GM19438 (cell line): Measurements from ENCODE around the gene ZNF630.
"Not testable (repeated sequence)": the region's sequence is repeated elsewhere in the genome, so short reads cannot be mapped to it uniquely, and the experiment has no call there.

Experiments
- ATAC-seq: cut with Tn5 transposase; IDR thresholded peaks from one replicate; pipeline ENCODE4 v1.9.1; 2021; ENCODE audit warnings: low read depth; ENCODE audit not compliant: unreplicated experiment

Gene ZNF630

GRCh38 chrX:48030641-48031173 is 40.7 kb downstream of the ZNF630 start:
- not testable (repeated sequence) for ATAC-seq

GRCh38 chrX:48030237-48030636 is 41.2 kb downstream of the ZNF630 start:
- ATAC-seq, result no peak

- ATAC-seq, result no peak
These were observed 43.3 kb downstream of the ZNF630 start for GRCh38 chrX:48028091-48028490.

GRCh38 chrX:48027545-48027944 is 43.9 kb downstream of the ZNF630 start:
- not testable (repeated sequence) for ATAC-seq

GRCh38 chrX:48025561-48025960 is 45.9 kb downstream of the ZNF630 start:
- no peak for ATAC-seq

- no peak for ATAC-seq
These were observed 48.7 kb downstream of the ZNF630 start for GRCh38 chrX:48022738-48023137.

GRCh38 chrX:48022100-48022499 is 49.3 kb downstream of the ZNF630 start:
- no peak for ATAC-seq

GRCh38 chrX:48021026-48021900 is 50.2 kb downstream of the ZNF630 start:
- ATAC-seq, result peak; percentile 63

GRCh38 chrX:48020472-48020871 is 51.0 kb downstream of the ZNF630 start:
- not testable (repeated sequence) for ATAC-seq

GRCh38 chrX:48019892-48020291 is 51.5 kb downstream of the ZNF630 start:
- not testable (repeated sequence) for ATAC-seq

- ATAC-seq, result not testable (repeated sequence)
These were observed 54.7 kb downstream of the ZNF630 start for GRCh38 chrX:48016583-48017310.

- ATAC-seq, result not testable (repeated sequence)
These were observed 61.9 kb downstream of the ZNF630 start for GRCh38 chrX:48009445-48009960.
